A673 (cell line): Measurements from ENCODE around the gene KRTAP4-2. TPM values are rescaled to one million over a fixed set of nuclear protein-coding genes. Genes with fewer than 3 reads are reported as not detected.
"Not testable (repeated sequence)": the region's sequence is repeated elsewhere in the genome, so short reads cannot be mapped to it uniquely, and the experiment has no call there.

ENCODE experiments used
- BruUV-seq: library from RNA; stranded (reverse); fragments of 400-500 nt; replicated peaks from 2 replicates; lab custom pipeline; 2021; lab: Mats Ljungman, UMichigan
- CTCF ChIA-PET: fragments of 300-600 bp; sonication (Branson Sonifier 250); formaldehyde crosslinking; loops from one replicate; lab custom pipeline; 2022; ENCODE audit warnings: antibody characterized with exemption; lab: Charles Lee
- POLR2A ChIA-PET: fragments of 300-600 bp; sonication (Branson Sonifier 250); formaldehyde crosslinking; loops from one replicate; lab custom pipeline; 2022; ENCODE audit warnings: antibody characterized with exemption; ENCODE audit not compliant: low non-redundant PET; lab: Charles Lee
- DNase-seq: peaks from one replicate; pipeline ENCODE4 v3.0.0-alpha.2; 2015; ENCODE audit warnings: low spot score
- H3K27ac ChIP-seq: fragments of 200-600 bp; sonication (generic); 2 replicates; pipeline ENCODE4 v1.5.1; 2016; ENCODE audit warnings: mixed run types, low read depth, mild to moderate bottlenecking, mixed read lengths, antibody characterized with exemption, low read length; ENCODE audit not compliant: poor library complexity, severe bottlenecking
- H3K27me3 ChIP-seq: fragments of 200-600 bp; sonication (generic); replicated peaks from 2 replicates; pipeline ENCODE4 v1.6.1; 2017; ENCODE audit warnings: mixed run types, low read depth, mild to moderate bottlenecking, mixed read lengths, antibody characterized with exemption, low read length; ENCODE audit not compliant: insufficient read depth, poor library complexity
- H3K36me3 ChIP-seq: fragments of 200-600 bp; sonication (generic); 2 replicates; pipeline ENCODE4 v1.6.1; 2016; ENCODE audit warnings: mixed run types, mild to moderate bottlenecking, mixed read lengths, antibody characterized with exemption, low read length; ENCODE audit not compliant: insufficient read depth, poor library complexity, severe bottlenecking
- H3K4me1 ChIP-seq: fragments of 200-600 bp; sonication (generic); 2 replicates; pipeline ENCODE4 v1.6.1; 2017; ENCODE audit warnings: mixed run types, mild to moderate bottlenecking, mixed read lengths, antibody characterized with exemption, low read length; ENCODE audit not compliant: insufficient read depth, poor library complexity, severe bottlenecking
- H3K4me3 ChIP-seq: fragments of 200-600 bp; sonication (generic); 2 replicates; pipeline ENCODE4 v1.5.1; 2016; ENCODE audit warnings: low read depth, mixed run types, mild to moderate bottlenecking, mixed read lengths, low read length; ENCODE audit not compliant: poor library complexity, severe bottlenecking
- H3K9me3 ChIP-seq: fragments of 200-600 bp; sonication (generic); 2 replicates; pipeline ENCODE4 v1.6.1; 2016; ENCODE audit warnings: mixed run types, low read depth, mild to moderate bottlenecking, mixed read lengths, antibody characterized with exemption, low read length; ENCODE audit not compliant: poor library complexity, severe bottlenecking
- CTCF ChIP-seq: fragments of 300-800, 200-600 bp; sonication (generic); conservative IDR thresholded peaks from 2 replicates; pipeline ENCODE4 v1.5.1; 2017; ENCODE audit warnings: low read depth, mild to moderate bottlenecking, antibody characterized with exemption, low read length, moderate library complexity, mixed read lengths
- EZH2 ChIP-seq: fragments of 200-600 bp; sonication (generic); IDR thresholded peaks from 2 replicates; pipeline ENCODE4 v1.6.1; 2017; ENCODE audit warnings: borderline replicate concordance, low read depth, mild to moderate bottlenecking, mixed read lengths, antibody characterized with exemption, low read length; ENCODE audit not compliant: poor library complexity, severe bottlenecking
- intact Hi-C: fragments of 100-400 bp; cut with micrococcal nuclease; formaldehyde crosslinking; loops from one replicate; pipeline ENCODE4 v1.10.0; 2022; ENCODE audit not compliant: unreplicated experiment
- total RNA-seq: library from RNA; stranded (reverse); gene quantifications from 2 replicates; pipeline ENCODE4 v1.2.3, GENCODE V29; 2021

KRTAP4-2 gene
- total RNA-seq, 1 experiment from 2014 or later: not detected

GRCh38 chr17:41190328-41190727, 12.3 kb upstream of the KRTAP4-2 start:
- TF ChIP-seq EZH2: no peak
- TF ChIP-seq CTCF: no peak
- BruUV-seq: no TSS peak
- intact Hi-C loops: no loop called here

GRCh38 chr17:41189837-41190318, 11.9 kb upstream of the KRTAP4-2 start, which contains the start of gene KRTAP9-1:
TSS of gene KRTAP9-1 (plus strand) at chr17:41189887. CDS start at chr17:41189887, 0 bp downstream.
- CTCF ChIA-PET, intact Hi-C loops: not testable (repeated sequence)

More at GRCh38 chr17:41190328-41190727, 12.3 kb upstream of the KRTAP4-2 start:
- POLR2A ChIA-PET: no interaction called here
- H3K27ac ChIP-seq: no peak overlapping the region
- H3K27me3 ChIP-seq: no peaks in the 10 kb centered on the region
- H3K9me3 ChIP-seq: no peaks in the 10 kb centered on the region
- no peak for DNase-seq
- no peaks in the 10 kb centered on the region for H3K36me3 ChIP-seq
- no peaks in the 10 kb centered on the region for H3K4me1 ChIP-seq
- H3K4me3 ChIP-seq: no peak overlapping the region
- CTCF ChIA-PET: no interaction called here

DNA sequence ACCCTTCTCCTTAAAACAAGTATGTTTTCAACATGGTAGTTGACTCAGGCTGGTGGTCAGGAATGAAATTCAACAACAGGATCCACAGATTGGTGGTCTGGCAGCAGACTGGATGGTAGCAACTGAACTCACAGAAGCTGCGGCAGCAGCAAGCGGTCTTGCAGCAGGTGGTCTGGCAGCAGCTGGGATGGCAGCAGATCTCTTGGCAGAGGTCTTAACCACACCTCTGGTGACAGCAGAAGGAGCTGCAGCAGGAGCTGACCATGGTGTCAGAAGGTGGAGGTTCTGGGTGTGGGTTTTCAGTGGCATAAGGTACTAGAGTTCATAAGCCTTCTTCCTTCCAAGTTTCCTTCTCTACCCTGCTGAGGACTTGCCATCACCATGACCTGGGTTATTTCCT, 8.9 kb upstream of the KRTAP4-2 start:
- Histone ChIP-seq H3K4me1 (no peaks in the 10 kb centered on the region), H3K4me3 (no peak overlapping the region), H3K27me3 (no peaks in the 10 kb centered on the region), H3K9me3 (no peaks in the 10 kb centered on the region), H3K36me3 (no peaks in the 10 kb centered on the region), H3K27ac (no peak overlapping the region)
- CTCF ChIA-PET: no interaction called here
- TF ChIP-seq CTCF: no peak
- TF ChIP-seq EZH2: no peak
- POLR2A ChIA-PET: no interaction called here
- BruUV-seq: no TSS peak
- DNase-seq: no peak
- intact Hi-C loops: no loop called here

More at GRCh38 chr17:41189837-41190318, 11.9 kb upstream of the KRTAP4-2 start, which contains the start of gene KRTAP9-1:
- POLR2A ChIA-PET, H3K27ac ChIP-seq, H3K4me1 ChIP-seq, H3K36me3 ChIP-seq, BruUV-seq, H3K9me3 ChIP-seq, DNase-seq, H3K4me3 ChIP-seq, H3K27me3 ChIP-seq: not testable (repeated sequence)

DNA sequence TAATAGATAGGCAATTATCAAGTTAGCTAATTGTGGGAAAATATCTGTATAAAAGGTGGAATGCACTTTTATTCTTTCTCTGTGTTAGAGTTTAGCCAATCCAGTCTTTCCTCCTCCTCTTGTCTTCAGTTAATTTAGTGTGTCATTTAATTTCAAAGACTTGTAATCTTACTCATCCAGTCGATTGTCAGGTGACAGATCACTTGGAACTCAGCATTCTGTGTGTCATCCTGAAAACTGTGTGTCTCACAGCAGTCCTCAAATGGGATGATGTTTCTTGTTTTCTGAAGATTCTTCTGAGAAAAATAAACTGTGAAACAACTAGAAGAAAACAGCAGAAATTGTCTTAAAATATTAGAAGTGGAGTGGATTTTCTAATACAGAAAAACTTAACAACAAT, 7.0 kb upstream of the KRTAP4-2 start:
- Histone ChIP-seq H3K27me3 (no peaks in the 10 kb centered on the region), H3K4me3 (no peak overlapping the region), H3K9me3 (no peaks in the 10 kb centered on the region), H3K4me1 (no peaks in the 10 kb centered on the region), H3K27ac (no peak overlapping the region), H3K36me3 (no peaks in the 10 kb centered on the region)
- no peak for DNase-seq
- ChIA-PET POLR2A (no interaction called here), CTCF (no interaction called here)
- no peak for TF ChIP-seq EZH2
- no peak for TF ChIP-seq CTCF
- intact Hi-C loops: no loop called here
- no TSS peak for BruUV-seq
